ENCODE measurements around the gene PANX2. TPM values are rescaled to one million over a fixed set of nuclear protein-coding genes. Genes with fewer than 3 reads are reported as not detected.
A peak's percentile ranks its signal among the peaks of the same experiment; 100 is the strongest.

Gene PANX2
- total RNA-seq, 1 donor from 2014 or later = 1.5 TPM

DNA sequence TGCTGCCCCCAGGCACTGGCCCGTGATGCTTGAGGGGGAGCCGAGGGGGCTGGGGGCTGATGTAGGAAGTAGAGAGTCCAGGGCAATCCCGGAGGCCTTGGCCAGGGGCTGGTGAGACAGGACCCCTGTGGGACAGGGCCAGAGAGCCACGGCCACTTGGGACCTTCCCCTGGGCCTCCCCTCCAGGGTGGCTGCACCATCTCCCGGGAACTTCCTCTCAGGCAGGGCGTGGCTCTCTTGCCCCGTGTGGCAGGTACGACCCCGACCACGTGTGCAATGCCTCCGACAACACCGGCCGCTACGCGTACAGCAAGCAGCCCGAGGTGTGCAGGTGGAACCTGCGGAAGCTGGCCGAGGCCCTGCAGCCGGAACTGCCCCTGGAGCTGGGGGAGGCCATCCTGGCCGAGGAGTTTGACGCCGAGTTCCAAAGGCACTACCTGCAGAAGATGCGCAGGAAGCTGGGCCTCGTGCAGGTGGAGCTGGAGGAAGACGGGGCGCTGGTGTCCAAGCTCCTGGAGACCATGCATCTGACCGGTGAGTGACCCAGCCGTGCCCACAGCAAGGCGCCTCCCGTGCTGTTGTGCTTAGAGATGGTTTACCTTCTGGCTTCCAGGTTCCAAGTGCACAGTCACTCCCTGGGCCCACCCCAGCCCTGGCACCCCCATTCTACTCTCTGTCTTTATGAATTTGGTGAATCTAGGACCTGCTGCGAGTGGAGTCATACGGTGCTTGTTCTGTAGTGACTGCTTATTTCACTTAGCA lies 40.0 kb downstream of the PANX2 start:
- no peak for DNase-seq (ENCODE audit: extremely low spot score, unreplicated experiment)
- TF ChIP-seq, protein P1, sequence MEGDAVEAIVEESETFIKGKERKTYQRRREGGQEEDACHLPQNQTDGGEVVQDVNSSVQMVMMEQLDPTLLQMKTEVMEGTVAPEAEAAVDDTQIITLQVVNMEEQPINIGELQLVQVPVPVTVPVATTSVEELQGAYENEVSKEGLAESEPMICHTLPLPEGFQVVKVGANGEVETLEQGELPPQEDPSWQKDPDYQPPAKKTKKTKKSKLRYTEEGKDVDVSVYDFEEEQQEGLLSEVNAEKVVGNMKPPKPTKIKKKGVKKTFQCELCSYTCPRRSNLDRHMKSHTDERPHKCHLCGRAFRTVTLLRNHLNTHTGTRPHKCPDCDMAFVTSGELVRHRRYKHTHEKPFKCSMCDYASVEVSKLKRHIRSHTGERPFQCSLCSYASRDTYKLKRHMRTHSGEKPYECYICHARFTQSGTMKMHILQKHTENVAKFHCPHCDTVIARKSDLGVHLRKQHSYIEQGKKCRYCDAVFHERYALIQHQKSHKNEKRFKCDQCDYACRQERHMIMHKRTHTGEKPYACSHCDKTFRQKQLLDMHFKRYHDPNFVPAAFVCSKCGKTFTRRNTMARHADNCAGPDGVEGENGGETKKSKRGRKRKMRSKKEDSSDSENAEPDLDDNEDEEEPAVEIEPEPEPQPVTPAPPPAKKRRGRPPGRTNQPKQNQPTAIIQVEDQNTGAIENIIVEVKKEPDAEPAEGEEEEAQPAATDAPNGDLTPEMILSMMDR (IDR thresholded peaks at IDR 0.05) = no peak
- Mint-ChIP-seq H3K36me3 (ENCODE audit: unreplicated experiment) (peaks cover 31% of the 10 kb centered on the region), H3K9me3 (ENCODE audit: unreplicated experiment) (no peaks in the 10 kb centered on the region), H3K4me1 (ENCODE audit: unreplicated experiment) (peaks cover 4% of the 10 kb centered on the region), H3K27me3 (ENCODE audit: unreplicated experiment) (no peaks in the 10 kb centered on the region), H3K4me3 (ENCODE audit: unreplicated experiment) (no peak overlapping the region), H3K27ac (ENCODE audit: unreplicated experiment) (no peak overlapping the region)

DNA sequence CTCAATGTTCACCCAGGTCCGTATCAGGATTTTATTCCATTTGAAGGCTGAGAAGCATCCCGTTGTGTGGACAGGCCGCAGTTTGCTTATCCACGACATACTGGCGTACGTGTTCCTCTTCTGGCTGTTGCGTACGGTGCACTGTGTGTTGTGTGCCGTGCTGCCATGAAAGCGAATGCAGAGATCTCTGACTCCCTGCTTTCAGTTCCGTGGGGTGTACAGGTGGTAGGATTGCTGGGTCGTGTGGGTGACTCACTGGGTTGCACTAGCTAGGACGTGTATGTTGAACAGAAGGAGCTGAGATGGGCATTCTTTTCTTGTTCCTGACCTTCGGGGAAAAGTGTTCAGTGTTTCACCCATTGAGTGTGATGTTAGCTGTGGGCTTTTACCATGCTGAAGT lies 40.6 kb downstream of the PANX2 start:
- Mint-ChIP-seq H3K4me1 (ENCODE audit: unreplicated experiment) (peaks cover 4% of the 10 kb centered on the region), H3K4me3 (ENCODE audit: unreplicated experiment) (no peak overlapping the region), H3K27me3 (ENCODE audit: unreplicated experiment) (no peaks in the 10 kb centered on the region), H3K27ac (ENCODE audit: unreplicated experiment) (no peak overlapping the region), H3K9me3 (ENCODE audit: unreplicated experiment) (no peaks in the 10 kb centered on the region), H3K36me3 (ENCODE audit: unreplicated experiment) (peaks cover 34% of the 10 kb centered on the region)
- no peak for DNase-seq (ENCODE audit: extremely low spot score, unreplicated experiment)
- TF ChIP-seq, protein P1 (IDR thresholded peaks at IDR 0.05) = no peak

DNA sequence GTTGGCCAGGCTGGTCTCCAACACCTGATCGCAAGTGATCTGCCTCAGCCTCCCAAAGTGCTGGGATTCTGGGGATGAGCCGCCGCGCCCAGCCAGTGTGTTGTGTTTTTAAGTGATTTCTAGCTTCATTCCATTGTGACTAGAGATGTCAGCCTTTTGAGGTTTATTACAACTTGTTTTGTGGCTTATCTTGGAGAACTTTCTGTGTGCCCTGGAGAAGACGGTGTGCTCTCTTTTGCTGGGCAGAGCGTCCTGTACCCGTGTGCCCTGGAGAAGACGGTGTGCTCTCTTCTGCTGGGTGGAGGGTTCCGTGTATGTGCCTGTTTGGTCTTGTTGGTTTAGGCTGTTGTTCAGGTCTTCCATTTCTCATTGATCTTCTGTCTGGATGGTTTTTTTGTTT lies 42.7 kb downstream of the PANX2 start:
- H3K9me3 Mint-ChIP-seq (ENCODE audit: unreplicated experiment) = no peaks in the 10 kb centered on the region
- peaks cover 35% of the 10 kb centered on the region for H3K36me3 Mint-ChIP-seq (ENCODE audit: unreplicated experiment)
- TF ChIP-seq, protein P1 (IDR thresholded peaks at IDR 0.05) = no peak
- H3K4me1 Mint-ChIP-seq (ENCODE audit: unreplicated experiment) = peaks cover 2% of the 10 kb centered on the region
- no peak for DNase-seq (ENCODE audit: extremely low spot score, unreplicated experiment)
- no peak overlapping the region for H3K4me3 Mint-ChIP-seq (ENCODE audit: unreplicated experiment)
- no peak overlapping the region for H3K27ac Mint-ChIP-seq (ENCODE audit: unreplicated experiment)
- no peaks in the 10 kb centered on the region for H3K27me3 Mint-ChIP-seq (ENCODE audit: unreplicated experiment)

DNA sequence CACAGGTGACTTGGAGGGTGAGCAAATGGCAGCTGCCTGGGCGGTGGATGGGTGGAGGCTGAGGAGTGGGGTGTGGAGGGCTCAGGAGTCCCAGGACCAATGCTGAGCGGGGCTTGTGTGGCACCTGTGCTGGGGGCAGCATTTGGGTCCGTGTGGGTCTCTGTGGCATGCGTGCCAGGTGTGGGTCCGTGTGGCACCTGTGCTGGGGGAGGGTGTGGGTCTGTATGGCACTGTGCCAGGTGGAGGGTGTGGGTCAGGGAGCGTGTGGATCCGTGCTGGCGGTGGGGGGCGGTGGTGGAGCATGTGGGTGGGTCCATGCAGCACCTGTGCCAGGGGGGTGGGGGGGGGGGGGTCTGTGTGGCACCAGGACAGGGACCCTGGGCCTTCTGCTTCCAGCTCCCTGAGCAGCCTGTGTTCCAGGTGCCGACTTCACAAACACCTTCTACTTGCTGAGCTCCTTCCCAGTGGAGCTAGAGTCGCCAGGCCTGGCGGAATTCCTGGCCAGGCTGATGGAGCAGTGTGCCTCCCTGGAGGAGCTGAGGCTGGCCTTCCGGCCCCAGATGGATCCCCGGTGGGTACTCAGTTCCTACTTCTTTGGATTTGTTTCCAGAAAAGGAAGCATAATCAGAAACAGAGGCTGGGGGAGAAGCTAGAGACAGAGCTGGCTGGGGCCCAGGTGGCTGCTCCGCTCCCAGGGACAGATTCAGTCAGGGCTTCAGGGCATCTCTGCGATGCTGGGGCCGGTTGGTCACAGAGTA lies 44.9 kb downstream of the PANX2 start:
- Mint-ChIP-seq H3K9me3 (ENCODE audit: unreplicated experiment) (no peaks in the 10 kb centered on the region), H3K4me3 (ENCODE audit: unreplicated experiment) (no peak overlapping the region), H3K27ac (ENCODE audit: unreplicated experiment) (peak overlapping the region; percentile 10), H3K27me3 (ENCODE audit: unreplicated experiment) (no peaks in the 10 kb centered on the region), H3K36me3 (ENCODE audit: unreplicated experiment) (peaks cover 38% of the 10 kb centered on the region), H3K4me1 (ENCODE audit: unreplicated experiment) (peaks cover 6% of the 10 kb centered on the region)
- DNase-seq (ENCODE audit: extremely low spot score, unreplicated experiment) = no peak
- TF ChIP-seq, protein P1 (IDR thresholded peaks at IDR 0.05) = no peak

DNA sequence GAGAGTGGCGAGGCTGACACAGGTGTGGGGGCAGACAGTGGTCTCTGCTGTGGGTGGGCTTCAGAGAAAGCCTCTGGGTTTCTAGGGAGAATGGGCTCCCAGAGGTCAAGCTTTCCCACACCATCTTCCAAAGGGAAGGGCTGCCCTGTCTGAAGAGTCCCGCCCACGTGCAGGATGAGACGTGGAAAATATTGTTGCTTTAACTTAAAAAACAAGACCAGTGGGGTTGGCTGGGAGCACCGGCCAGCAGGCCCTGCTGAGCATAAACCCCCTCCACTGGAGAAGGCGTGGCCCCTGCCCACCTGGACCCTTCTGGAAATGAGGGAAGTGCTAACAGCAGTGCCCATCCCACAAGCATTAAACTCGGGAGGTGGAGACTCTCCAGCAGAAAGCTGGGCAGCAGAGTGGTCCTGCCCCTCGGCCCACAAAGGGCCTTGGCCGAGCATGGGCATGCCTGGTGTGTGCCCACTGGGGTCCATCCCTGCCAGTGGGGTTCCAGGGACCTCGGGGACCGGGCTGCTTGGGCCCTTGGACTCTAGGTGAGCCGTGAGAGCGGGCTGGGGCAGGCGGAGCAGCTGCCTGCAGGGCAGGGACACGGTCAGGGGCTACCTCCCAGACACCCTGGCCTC lies 45.6 kb downstream of the PANX2 start:
- Mint-ChIP-seq H3K4me3 (ENCODE audit: unreplicated experiment) (no peak overlapping the region), H3K4me1 (ENCODE audit: unreplicated experiment) (peaks cover 6% of the 10 kb centered on the region), H3K27me3 (ENCODE audit: unreplicated experiment) (no peaks in the 10 kb centered on the region), H3K27ac (ENCODE audit: unreplicated experiment) (no peak overlapping the region), H3K36me3 (ENCODE audit: unreplicated experiment) (peaks cover 38% of the 10 kb centered on the region), H3K9me3 (ENCODE audit: unreplicated experiment) (no peaks in the 10 kb centered on the region)
- DNase-seq (ENCODE audit: extremely low spot score, unreplicated experiment) = no peak
- TF ChIP-seq, protein P1 (IDR thresholded peaks at IDR 0.05) = no peak
